Thoracic aorta (tissue), 2 donors: ENCODE measurements around the gene ATP2A3. TPM values are rescaled to one million over a fixed set of nuclear protein-coding genes. Genes with fewer than 3 reads are reported as not detected.

ENCODE experiments used
- ATAC-seq: fragments of 150-250 bp; one replicate; pipeline ENCODE4 v1.8.0; 2017; ENCODE audit warnings: low read depth; ENCODE audit not compliant: insufficient number of reproducible peaks, low FRiP score
- DNase-seq: peaks from one replicate; pipeline ENCODE4 v3.0.0-alpha.2; 2020; ENCODE audit warnings: low spot score
- H3K27ac ChIP-seq, 2 donors: fragments of 200-600 bp; sonication (generic); 1 replicate in 1 of 2; 2 replicates in 1 of 2; pipeline ENCODE4 v1.5.1; 2016; ENCODE audit warnings: mild to moderate bottlenecking in 2 of 2, moderate library complexity in 2 of 2
- H3K27me3 ChIP-seq: fragments of 200-600 bp; sonication (generic); replicated peaks from 2 replicates; pipeline ENCODE4 v1.6.0; 2016; ENCODE audit warnings: mild to moderate bottlenecking; ENCODE audit not compliant: insufficient read depth
- H3K36me3 ChIP-seq: fragments of 200-600 bp; sonication (generic); one replicate; pipeline ENCODE4 v1.5.1; 2016
- H3K4me1 ChIP-seq, 2 donors: fragments of 200-600 bp; sonication (generic); 1 replicate in 1 of 2; 2 replicates in 1 of 2; pipeline versions ENCODE4 v1.5.1 to v1.6.0; 2016; ENCODE audit warnings: low read depth in 2 of 2, mild to moderate bottlenecking in 1 of 2; ENCODE audit not compliant: control insufficient read depth in 1 of 2
- H3K4me3 ChIP-seq: fragments of 200-600 bp; sonication (generic); 2 replicates; pipeline ENCODE4 v1.5.1; 2016; ENCODE audit warnings: mild to moderate bottlenecking
- H3K9me3 ChIP-seq: fragments of 200-600 bp; sonication (generic); 2 replicates; pipeline ENCODE4 v1.5.1; 2016
- total RNA-seq, 2 donors: library from RNA; depleted of rRNA; stranded (reverse); fragments of >200 nt; gene quantifications; one replicate each; pipeline versions ENCODE4 v1.1.0 to v1.2.3, GENCODE V29; 2016
- TF ChIP-seq, protein P1 (sequence below): fragments of 200-600 bp; sonication (generic); IDR thresholded peaks from one replicate; pipeline ENCODE4 v1.5.1; 2019; ENCODE audit warnings: antibody characterized with exemption

The ATP2A3 gene
- total RNA-seq, 2 donors from 2014 or later = 37.2 to 50.4 TPM

DNA sequence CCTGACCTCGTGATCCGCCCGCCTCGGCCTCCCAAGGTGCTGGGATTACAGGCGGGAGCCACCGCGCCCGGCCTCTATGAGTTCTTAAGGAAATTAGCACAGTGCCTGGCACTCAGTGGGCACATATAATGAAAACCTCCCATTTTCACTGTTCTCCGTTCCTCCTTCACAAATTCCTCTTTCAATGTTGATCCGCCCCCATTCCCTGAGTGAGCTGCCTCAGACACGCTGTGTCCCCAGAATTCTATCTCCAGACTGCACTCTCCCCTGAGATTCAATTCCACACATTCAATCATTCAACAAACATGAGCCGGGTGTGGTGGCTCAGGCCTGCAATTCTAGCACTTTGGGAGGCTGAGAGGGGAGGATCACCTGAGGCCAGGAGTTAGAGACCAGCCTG, 55.0 kb downstream of the ATP2A3 start:
- DNase-seq (no peak), ATAC-seq (no peak)
- Histone ChIP-seq H3K27ac (no peak overlapping the region), H3K27me3 (no peaks in the 10 kb centered on the region), H3K4me1 (peaks cover 0 to 8% of the 10 kb centered on the region in 2 donors), H3K4me3 (no peak overlapping the region), H3K9me3 (no peaks in the 10 kb centered on the region), H3K36me3 (no peaks in the 10 kb centered on the region)
- TF ChIP-seq, protein P1, sequence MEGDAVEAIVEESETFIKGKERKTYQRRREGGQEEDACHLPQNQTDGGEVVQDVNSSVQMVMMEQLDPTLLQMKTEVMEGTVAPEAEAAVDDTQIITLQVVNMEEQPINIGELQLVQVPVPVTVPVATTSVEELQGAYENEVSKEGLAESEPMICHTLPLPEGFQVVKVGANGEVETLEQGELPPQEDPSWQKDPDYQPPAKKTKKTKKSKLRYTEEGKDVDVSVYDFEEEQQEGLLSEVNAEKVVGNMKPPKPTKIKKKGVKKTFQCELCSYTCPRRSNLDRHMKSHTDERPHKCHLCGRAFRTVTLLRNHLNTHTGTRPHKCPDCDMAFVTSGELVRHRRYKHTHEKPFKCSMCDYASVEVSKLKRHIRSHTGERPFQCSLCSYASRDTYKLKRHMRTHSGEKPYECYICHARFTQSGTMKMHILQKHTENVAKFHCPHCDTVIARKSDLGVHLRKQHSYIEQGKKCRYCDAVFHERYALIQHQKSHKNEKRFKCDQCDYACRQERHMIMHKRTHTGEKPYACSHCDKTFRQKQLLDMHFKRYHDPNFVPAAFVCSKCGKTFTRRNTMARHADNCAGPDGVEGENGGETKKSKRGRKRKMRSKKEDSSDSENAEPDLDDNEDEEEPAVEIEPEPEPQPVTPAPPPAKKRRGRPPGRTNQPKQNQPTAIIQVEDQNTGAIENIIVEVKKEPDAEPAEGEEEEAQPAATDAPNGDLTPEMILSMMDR = no peak

DNA sequence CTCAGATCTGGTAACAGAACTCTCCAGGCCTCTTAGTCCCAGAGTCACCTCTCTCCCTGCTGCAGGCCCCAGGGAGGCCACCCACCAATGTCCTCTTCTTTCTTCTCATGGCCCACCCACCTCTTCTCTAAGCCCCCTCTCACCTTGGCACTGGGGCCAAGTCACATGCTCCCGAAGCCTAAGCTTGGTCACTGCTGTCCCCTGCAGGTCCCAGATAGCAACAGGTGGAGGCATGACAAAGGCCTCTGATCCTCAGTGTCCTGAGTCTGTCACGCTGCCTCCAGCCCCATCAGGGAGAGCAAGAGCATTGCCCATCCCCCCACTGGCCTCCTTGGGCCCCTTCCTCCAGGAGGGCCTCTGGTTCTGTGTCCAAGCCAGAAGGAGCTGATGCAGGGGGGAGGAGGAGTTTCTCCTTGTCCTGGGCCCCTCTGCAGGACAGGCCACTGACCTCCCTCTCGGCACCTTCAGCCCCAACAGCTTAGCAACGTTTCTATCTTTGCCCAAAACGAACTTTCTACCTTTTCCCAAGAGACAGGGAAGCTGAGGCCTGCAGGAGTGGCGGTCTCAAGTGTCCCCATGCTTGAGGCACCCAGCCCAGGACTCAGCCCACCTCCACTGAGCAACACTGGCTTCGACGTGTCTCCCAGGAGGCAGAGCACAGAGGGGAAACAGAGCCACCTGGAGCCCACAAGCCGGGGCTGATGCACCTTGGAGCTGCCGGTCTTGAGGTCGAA, 56.6 kb downstream of the ATP2A3 start:
- H3K9me3 ChIP-seq = no peaks in the 10 kb centered on the region
- TF ChIP-seq, protein P1 = no peak
- no peaks in the 10 kb centered on the region for H3K36me3 ChIP-seq

DNA sequence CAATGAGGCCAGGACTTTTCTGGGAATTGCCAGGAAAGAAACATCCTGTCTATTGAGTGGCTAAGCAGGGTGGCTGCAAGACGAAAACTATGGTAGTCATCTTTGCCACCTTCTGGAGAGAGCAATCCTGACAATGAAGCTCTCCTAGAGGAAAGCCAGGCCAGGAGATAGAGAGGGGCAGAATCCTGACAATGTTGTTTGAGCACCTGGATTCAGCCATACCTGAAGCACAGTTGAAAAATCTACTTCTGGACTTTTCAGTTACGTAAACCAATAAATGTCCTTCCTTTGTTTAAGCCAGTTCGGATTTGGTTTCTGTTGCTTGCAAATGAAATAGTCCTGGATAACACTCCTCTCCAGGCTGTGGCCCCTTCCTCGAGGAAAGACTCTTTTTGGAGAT, 57.4 kb downstream of the ATP2A3 start:
- DNase-seq (no peak), ATAC-seq (no peak)
- H3K27ac ChIP-seq = no peak overlapping the region
- no peaks in the 10 kb centered on the region for H3K9me3 ChIP-seq
- no peaks in the 10 kb centered on the region for H3K36me3 ChIP-seq
- H3K27me3 ChIP-seq = no peaks in the 10 kb centered on the region
- no peak overlapping the region for H3K4me3 ChIP-seq
- TF ChIP-seq, protein P1 = no peak
- H3K4me1 ChIP-seq = no peaks in the 10 kb centered on the region

More for the DNA sequence above, 56.6 kb downstream of the ATP2A3 start:
- no peaks in the 10 kb centered on the region for H3K27me3 ChIP-seq
- H3K27ac ChIP-seq = no peak overlapping the region
- no peak overlapping the region for H3K4me3 ChIP-seq
- ATAC-seq = no peak
- no peak for DNase-seq
- no peaks in the 10 kb centered on the region for H3K4me1 ChIP-seq

DNA sequence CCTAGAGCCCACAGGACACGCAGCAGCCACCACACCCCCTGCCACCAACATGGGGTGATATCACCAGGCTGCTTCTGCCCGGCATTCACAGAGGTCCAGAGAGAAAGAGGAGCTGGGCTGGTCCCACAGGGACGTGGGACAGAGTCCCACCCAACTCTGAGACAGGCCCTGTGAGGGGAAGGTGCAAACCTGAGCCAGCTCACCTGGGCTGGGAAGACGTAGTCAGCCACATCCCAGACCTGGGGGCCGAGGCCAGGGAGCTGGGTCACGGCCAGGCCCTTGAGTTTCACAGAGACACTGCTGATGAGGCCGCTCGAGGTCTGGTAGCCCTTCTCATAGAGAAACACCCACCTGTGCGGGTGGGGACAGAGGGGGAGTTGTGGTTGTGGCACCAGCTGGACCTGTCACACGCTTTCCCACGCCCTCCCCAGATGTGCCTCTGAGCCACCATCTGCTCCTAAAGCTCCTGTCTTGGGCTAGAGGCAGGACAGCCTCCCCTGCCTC, 59.2 kb downstream of the ATP2A3 start:
- H3K4me3 ChIP-seq = no peak overlapping the region
- H3K27me3 ChIP-seq = no peaks in the 10 kb centered on the region
- no peaks in the 10 kb centered on the region for H3K36me3 ChIP-seq
- no peaks in the 10 kb centered on the region for H3K4me1 ChIP-seq
- DNase-seq = no peak
- no peaks in the 10 kb centered on the region for H3K9me3 ChIP-seq
- TF ChIP-seq, protein P1 = no peak
- ATAC-seq = no peak
- no peak overlapping the region for H3K27ac ChIP-seq

DNA sequence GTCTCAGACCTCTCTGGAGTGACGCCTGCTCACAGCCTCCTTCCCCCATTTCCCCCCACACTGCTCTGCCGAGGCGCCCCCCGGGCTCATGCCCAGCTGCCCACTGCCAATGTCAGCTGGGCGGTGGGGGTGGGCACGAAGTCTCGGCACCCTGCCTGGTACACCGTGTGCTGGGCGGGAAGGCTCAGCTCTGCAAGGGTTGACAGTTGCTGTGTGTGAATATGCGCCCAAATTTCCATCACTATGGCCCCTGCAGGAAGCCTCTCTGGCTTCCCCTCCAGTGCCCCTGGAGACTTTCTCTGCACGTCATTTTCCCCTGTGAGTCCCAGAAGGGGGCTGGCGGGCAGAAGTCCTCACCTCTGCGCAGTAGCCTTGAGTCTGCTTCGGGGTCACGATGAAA, 59.7 kb downstream of the ATP2A3 start:
- TF ChIP-seq, protein P1 = no peak
- Histone ChIP-seq H3K9me3 (no peaks in the 10 kb centered on the region), H3K27ac (no peak overlapping the region), H3K4me3 (no peak overlapping the region), H3K36me3 (no peaks in the 10 kb centered on the region), H3K4me1 (no peaks in the 10 kb centered on the region), H3K27me3 (no peaks in the 10 kb centered on the region)
- ATAC-seq (no peak), DNase-seq (no peak)
